Activated gamma-delta T cell treated with Interleukin-2 at 50 U/mL for 16 hours (primary cell): ENCODE measurements around the gene GRIA2.

Source experiments
- DNase-seq: peaks from one replicate; pipeline ENCODE4 v3.0.0-alpha.2; 2020

The GRIA2 gene

GRCh38 chr4:157265281-157265680, 44.8 kb downstream of the GRIA2 start:
- no peak for DNase-seq

- DNase-seq = no peak
These were observed 49.6 kb downstream of the GRIA2 start for GRCh38 chr4:157270108-157270507.

GRCh38 chr4:157270552-157270951, 50.0 kb downstream of the GRIA2 start:
- DNase-seq = no peak

GRCh38 chr4:157271166-157271869, 50.8 kb downstream of the GRIA2 start:
- no peak for DNase-seq

GRCh38 chr4:157280673-157281072, 60.1 kb downstream of the GRIA2 start:
- DNase-seq = no peak

GRCh38 chr4:157282019-157282418, 61.5 kb downstream of the GRIA2 start:
- no peak for DNase-seq

- no peak for DNase-seq
These were observed 66.9 kb downstream of the GRIA2 start for GRCh38 chr4:157287445-157287844.

GRCh38 chr4:157290622-157291021, 70.1 kb downstream of the GRIA2 start:
- no peak for DNase-seq

- no peak for DNase-seq
These were observed 70.5 kb downstream of the GRIA2 start for GRCh38 chr4:157291071-157291470.

- no peak for DNase-seq
These were observed 73.1 kb downstream of the GRIA2 start for GRCh38 chr4:157293673-157294072.

GRCh38 chr4:157294575-157294974, 74.0 kb downstream of the GRIA2 start:
- no peak for DNase-seq

GRCh38 chr4:157300701-157301100, 80.2 kb downstream of the GRIA2 start:
- DNase-seq = no peak

GRCh38 chr4:157303471-157303960, 83.0 kb downstream of the GRIA2 start:
- no peak for DNase-seq

GRCh38 chr4:157304769-157305168, 84.2 kb downstream of the GRIA2 start:
- DNase-seq = no peak

GRCh38 chr4:157312702-157313101, 92.2 kb downstream of the GRIA2 start:
- no peak for DNase-seq

- DNase-seq = no peak
These were observed 94.4 kb downstream of the GRIA2 start for GRCh38 chr4:157314906-157315305.

- no peak for DNase-seq
These were observed 95.4 kb downstream of the GRIA2 start for GRCh38 chr4:157315968-157316367.

GRCh38 chr4:157320092-157320491, 99.6 kb downstream of the GRIA2 start:
- DNase-seq = no peak

- DNase-seq = no peak
These were observed 107.1 kb downstream of the GRIA2 start for GRCh38 chr4:157327666-157328065.

GRCh38 chr4:157357887-157358286, 137.4 kb downstream of the GRIA2 start:
- DNase-seq = no peak

- no peak for DNase-seq
These were observed 137.9 kb downstream of the GRIA2 start for GRCh38 chr4:157358439-157358838.

- DNase-seq = no peak
These were observed 138.3 kb downstream of the GRIA2 start for GRCh38 chr4:157358851-157359250.

- DNase-seq = no peak
These were observed 142.8 kb downstream of the GRIA2 start for GRCh38 chr4:157363360-157363759.

- DNase-seq = no peak
These were observed 151.6 kb downstream of the GRIA2 start for GRCh38 chr4:157372154-157372553.

GRCh38 chr4:157372567-157372966, 152.0 kb downstream of the GRIA2 start:
- no peak for DNase-seq
